GM21786 (cell line): ENCODE results near the gene INTS6.

Source experiments
- ATAC-seq: cut with Tn5 transposase; IDR thresholded peaks from one replicate; pipeline ENCODE4 v1.9.1; 2021; ENCODE audit not compliant: unreplicated experiment

Gene INTS6

GRCh38 chr13:51455532-51455931 lies 2.7 kb upstream of the INTS6 start:
- ATAC-seq = no peak

- no peak for ATAC-seq
Observed at GRCh38 chr13:51453959-51454703, 1.3 kb upstream of the INTS6 start.

- peak; percentile 37 for ATAC-seq
Observed at GRCh38 chr13:51453207-51453958, 547 bp upstream of the INTS6 start.

GRCh38 chr13:51451467-51452360 lies 1.1 kb downstream of the INTS6 start:
- ATAC-seq = peak; percentile 22

- ATAC-seq = no peak
Observed at GRCh38 chr13:51451134-51451466, 1.7 kb downstream of the INTS6 start.

- no peak for ATAC-seq
Observed at GRCh38 chr13:51449018-51449417, 3.8 kb downstream of the INTS6 start.

GRCh38 chr13:51444922-51445321 lies 7.9 kb downstream of the INTS6 start:
- ATAC-seq = no peak

GRCh38 chr13:51440381-51440780 lies 12.5 kb downstream of the INTS6 start:
- ATAC-seq = no peak

GRCh38 chr13:51437550-51438127 lies 15.2 kb downstream of the INTS6 start:
- ATAC-seq = no peak

- no peak for ATAC-seq
Observed at GRCh38 chr13:51435002-51435578, 17.7 kb downstream of the INTS6 start.

GRCh38 chr13:51432576-51432975 lies 20.3 kb downstream of the INTS6 start:
- no peak for ATAC-seq

- no peak for ATAC-seq
Observed at GRCh38 chr13:51426982-51427381, 25.9 kb downstream of the INTS6 start.

GRCh38 chr13:51425410-51426042 lies 27.3 kb downstream of the INTS6 start:
- no peak for ATAC-seq

GRCh38 chr13:51423766-51424165 lies 29.1 kb downstream of the INTS6 start:
- no peak for ATAC-seq

- no peak for ATAC-seq
Observed at GRCh38 chr13:51422484-51422883, 30.4 kb downstream of the INTS6 start.

- ATAC-seq = no peak
Observed at GRCh38 chr13:51420681-51421490, 31.9 kb downstream of the INTS6 start.

- ATAC-seq = peak; percentile 58
Observed at GRCh38 chr13:51419001-51419636, 33.7 kb downstream of the INTS6 start.

GRCh38 chr13:51417716-51418115 lies 35.1 kb downstream of the INTS6 start:
- ATAC-seq = no peak

GRCh38 chr13:51416107-51416506 lies 36.7 kb downstream of the INTS6 start:
- no peak for ATAC-seq
